Activated CD8-positive, alpha-beta memory T cell treated with anti-CD3 and anti-CD28 coated beads for 36 hours (primary cell): ENCODE measurements around the gene TTLL9. TPM values are rescaled to one million over a fixed set of nuclear protein-coding genes. Genes with fewer than 3 reads are reported as not detected.

Experiments used
- CTCF ChIA-PET: fragments of 350-600 bp; sonication (Branson Sonifier 250); formaldehyde crosslinking; loops from one replicate; lab custom pipeline; 2021; ENCODE audit warnings: antibody characterized with exemption; lab: Charles Lee
- POLR2A ChIA-PET: fragments of 350-600 bp; sonication (Branson Sonifier 250); formaldehyde crosslinking; loops from one replicate; lab custom pipeline; 2021; ENCODE audit warnings: antibody characterized with exemption; lab: Charles Lee
- total RNA-seq, 2 experiments: library from RNA; stranded (reverse); gene quantifications; one replicate each; pipeline ENCODE4 v1.2.3, GENCODE V29; 2021

TTLL9 gene
- total RNA-seq, 2 experiments from 2014 or later, result not detected

DNA sequence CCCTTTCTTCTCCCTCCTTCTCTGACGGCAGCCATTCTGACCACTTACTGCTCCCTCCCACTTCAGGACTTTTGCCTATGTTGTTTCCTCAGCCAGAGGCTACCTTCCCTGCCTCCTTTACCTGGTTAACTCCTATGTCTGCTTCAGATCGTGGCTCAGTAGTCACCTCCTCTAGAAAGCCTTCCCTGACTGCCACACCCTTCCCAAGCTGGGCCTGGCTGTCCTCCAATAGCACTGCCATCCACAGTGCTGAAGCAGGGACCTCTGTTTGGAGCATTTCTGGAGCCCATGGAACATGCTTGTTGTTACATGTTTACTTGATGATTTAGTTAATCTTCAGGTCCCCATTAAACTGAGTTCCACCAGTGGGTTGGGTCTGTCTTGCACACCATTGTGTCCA, 111.3 kb downstream of the TTLL9 start:
- POLR2A ChIA-PET, result no interaction called here
- CTCF ChIA-PET, result no interaction called here

DNA sequence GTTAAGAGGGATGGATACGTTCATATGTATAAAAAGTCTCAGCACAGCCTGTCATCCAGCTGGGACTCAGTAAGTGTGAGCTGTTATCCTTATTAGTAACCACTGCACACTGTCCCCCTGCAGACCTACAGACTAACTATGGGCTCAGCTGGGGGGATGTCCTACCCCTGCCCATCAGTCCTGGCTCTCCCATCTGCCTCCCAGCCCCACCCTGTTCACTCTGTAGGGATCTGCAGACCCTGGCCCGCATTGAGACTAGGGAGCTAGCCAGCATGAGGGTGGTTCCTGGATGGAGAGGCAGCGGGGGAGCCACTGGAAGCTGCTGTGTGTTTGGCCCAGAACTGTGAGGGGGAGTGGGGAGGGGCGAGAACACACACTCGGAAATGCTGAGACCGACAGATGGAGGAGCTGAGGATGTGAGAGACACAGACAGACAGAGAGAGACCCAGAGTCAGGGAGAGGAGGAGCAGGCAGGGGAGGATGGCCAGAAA, 114.6 kb downstream of the TTLL9 start:
- CTCF ChIA-PET, result no interaction called here
- POLR2A ChIA-PET, result no interaction called here

DNA sequence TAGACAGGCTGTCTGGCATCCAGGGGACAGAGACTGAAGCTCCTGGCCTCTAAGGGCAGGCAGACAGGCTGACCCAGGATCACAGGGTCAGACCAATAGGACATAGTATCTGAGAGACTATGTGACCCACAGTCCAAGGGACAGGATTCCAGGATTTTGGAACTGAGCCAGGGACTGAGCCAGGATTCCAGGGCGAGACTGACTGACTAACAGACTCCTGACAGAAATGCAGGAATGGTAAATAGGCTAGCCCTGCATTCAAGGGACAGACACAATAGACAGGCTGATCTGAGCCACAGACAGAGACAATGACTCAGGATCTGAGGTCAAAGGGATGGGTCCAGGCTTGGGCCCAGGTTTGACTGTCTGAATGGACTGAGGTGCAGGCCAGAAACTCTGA, 117.3 kb downstream of the TTLL9 start:
- POLR2A ChIA-PET, result no interaction called here
- CTCF ChIA-PET, result no interaction called here

DNA sequence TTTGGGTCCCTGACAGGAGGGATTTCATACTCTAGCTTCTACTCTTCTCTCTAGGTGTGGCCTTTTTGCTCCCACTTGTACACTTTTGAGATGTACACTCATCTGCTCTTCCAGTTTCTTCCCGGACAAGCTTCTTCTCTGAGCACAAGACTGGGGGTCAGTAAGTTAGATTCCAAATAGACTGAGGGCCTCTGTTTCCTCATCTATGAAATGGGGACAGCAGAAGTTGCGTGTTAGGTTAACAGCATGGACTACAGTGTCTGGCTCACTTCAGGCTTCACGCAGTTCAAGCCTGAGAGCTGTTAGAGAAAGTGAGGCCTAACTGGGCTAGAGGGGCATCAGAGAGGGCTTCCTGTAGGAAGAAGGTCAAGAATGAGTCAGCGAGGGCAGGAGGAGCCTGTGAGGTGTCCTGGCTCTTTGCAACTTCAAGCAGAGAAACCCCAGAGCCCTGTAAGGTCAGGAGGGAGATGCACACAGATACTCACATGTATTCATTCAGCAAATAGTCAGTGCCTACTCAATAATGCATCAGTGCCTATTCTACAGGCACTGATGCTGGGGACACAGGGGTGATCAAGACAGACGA, 118.1 kb downstream of the TTLL9 start:
- ChIA-PET CTCF (no interaction called here), POLR2A (no interaction called here)

DNA sequence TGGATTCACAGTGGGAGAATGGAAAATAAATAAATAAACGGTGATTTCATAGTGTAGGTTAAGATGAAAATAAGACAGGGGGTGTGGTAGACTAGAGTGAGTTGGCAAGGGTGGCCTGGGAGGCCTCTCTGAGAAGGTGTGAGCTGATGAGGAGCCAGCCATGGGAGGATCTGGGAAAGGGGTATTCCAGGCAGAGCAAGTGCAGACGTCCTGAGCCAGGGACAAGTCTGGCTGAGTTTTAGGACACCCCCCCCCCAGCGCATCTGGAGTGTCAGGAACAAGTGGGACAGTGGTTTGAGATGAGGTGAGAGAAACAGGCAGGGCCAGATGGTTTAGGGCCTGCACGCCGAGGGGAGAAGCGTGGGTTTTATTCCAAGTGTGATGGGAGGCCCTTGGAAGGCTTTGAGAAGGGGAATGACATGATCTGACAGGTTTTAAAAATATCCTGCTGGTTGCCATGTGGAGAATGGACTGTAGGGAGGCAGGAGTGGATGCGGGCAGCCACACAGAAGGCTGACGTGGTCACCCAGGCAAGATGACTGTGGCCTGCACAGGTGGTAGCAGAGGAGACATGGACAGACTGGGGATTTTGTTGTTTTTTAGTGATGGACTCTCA, 118.7 kb downstream of the TTLL9 start:
- ChIA-PET CTCF (no interaction called here), POLR2A (no interaction called here)

DNA sequence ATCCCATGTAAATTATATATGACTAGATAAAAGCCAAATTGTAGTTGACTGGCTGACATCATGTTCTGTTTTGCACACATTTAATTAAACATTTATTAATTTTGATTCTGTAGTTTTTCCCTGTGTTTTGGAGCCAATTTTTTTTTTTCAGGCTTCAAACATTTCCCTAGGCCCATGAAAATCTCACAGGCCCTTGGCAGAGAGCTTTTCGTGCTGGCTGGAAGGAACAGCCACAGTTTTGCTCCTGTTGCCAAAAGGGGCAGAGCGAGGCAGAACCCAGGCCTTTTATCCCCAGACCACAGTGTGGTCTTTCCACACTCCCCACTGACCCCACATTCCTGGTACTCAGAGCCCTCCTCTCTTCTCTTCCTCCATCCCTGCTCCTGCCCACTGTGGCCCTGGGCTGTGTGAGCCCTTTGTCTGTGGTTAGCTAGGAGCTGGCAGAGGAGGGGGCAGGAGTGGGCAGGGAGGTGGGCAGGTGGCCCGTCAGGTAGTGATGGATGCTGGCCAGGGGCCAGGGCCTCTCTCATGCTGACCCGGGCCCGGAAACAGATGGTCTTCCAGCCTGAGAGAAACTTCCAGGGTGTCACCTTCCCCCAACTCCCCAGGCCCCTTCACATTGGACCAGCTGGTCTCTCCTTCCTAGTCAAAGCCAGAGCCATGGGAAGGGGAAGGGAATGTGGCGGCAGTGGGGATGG, 120.4 kb downstream of the TTLL9 start:
- ChIA-PET POLR2A (no interaction called here), CTCF (interaction anchor here (0.8 kb wide), 1 partner anchor 138 kb away, joined by 3 read pairs; no protein-coding TSS in a partner anchor)

DNA sequence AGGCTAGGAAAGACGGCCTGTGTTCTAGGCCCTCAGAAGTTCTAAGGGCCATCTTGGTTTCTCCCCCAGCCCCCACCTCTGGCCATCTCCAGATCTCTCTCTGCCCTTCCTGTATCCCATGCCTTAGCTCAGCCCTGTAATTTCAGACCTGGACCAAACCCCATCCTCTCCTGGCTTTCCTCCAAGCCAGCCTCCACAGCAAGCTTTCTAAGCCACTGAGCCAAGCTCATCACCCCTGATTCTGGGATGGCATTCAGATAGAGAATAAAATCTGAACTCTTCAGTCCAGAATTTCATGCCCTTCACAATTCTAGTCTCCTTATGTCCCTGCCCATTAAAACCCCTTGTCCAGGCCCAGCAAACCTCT, 120.9 kb downstream of the TTLL9 start:
- ChIA-PET CTCF (interaction anchor here (0.8 kb wide), 1 partner anchor 139 kb away, joined by 3 read pairs; no protein-coding TSS in a partner anchor), POLR2A (no interaction called here)

DNA sequence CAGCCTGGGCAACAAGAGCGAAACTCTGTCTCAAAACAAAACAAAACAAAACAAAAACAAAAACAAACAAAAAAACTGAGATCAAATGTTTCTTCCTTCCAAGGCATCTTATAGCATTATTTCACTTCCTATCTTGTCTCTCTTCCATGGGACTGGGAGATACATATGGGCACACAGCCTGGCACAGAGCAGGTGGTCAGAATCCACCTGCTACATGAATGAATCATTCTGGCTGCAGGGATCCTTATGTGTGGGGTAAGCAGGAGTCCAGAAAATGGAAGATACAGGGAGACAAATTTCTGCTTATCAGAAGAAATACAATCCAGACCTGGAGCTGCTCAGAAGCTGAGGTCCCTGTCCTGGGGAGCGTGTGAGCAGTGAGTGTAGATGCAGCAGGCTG, 121.7 kb downstream of the TTLL9 start:
- ChIA-PET CTCF (no interaction called here), POLR2A (no interaction called here)

Other genes starting within 250 kb of the TTLL9 start
- gene COX4I2, start 232.7 kb upstream of the TTLL9 start, total RNA-seq, result not detected
- gene BCL2L1, start 147.8 kb upstream of the TTLL9 start, total RNA-seq, result 100 to 1,000 TPM; 263 to 265 TPM
- gene TPX2, start 131.3 kb upstream of the TTLL9 start, total RNA-seq, result 10 to 100 TPM; 78.5 to 79.1 TPM
- under 1 TPM; 0.19 to 0.25 TPM for gene MYLK2, start 51.3 kb upstream of the TTLL9 start, total RNA-seq
- not detected for gene FOXS1, start 25.0 kb upstream of the TTLL9 start, total RNA-seq
- not detected for gene DUSP15, start 107 bp upstream of the TTLL9 start, total RNA-seq
- 10 to 100 TPM; 19.9 to 20.4 TPM for gene PDRG1, start 81.4 kb downstream of the TTLL9 start, total RNA-seq
- gene XKR7, start 97.5 kb downstream of the TTLL9 start, total RNA-seq, result under 1 TPM in 1 of 2 experiments, not detected in 1; 0.02 TPM
- gene CCM2L, start 139.8 kb downstream of the TTLL9 start, total RNA-seq, result not detected
- gene HCK, start 181.6 kb downstream of the TTLL9 start, total RNA-seq, result not detected
- 10 to 100 TPM; 49.8 TPM for gene TM9SF4, start 239.1 kb downstream of the TTLL9 start, total RNA-seq